ENCODE data around the gene LAMC1.
A peak's percentile ranks its signal among the peaks of the same experiment; 100 is the strongest.

The LAMC1 gene

DNA sequence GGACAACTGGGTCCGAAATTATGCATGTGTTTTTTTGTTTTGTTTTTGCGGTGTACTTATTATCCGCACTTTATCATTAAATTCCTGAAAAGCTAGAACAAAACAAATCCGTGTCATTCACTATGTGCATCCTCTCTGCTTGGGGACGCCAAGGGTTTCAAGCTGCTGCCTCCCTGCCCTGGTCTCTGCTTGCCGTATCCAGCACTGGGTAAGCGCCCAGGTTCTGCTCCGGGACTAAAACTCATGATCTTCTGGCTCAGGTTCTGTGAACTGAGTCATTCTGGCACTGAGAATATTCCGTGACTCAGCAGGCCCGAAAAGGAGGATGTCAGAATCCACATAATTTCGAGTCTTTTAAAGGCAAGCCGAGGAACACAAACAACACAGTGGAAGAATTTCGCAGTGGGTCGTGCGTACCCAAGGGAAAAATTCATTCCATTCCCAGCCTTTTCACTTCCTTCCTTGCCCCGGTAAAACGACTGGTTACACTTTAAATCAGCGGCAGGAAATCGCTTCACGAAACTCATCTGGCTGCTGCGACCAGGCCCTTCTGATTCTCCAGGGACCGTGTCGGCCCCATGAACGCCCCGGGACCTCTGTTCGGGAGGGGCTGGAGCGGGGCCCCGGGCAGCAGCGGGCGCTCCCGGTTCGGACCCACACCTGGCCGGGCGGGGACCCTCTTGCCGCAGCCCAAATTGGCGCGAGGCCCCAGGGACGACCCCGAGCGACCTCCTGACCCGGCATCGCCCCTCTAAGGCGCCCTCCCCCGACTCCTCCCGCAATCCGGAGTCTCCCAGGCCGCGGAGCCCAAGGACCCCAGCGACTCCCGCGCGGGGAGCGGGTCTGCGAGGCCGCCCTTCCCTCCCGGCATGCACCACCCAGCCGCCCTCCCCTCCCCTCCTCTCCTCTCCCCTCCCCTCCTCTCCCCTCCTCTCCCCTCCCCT is 746 bp upstream of the LAMC1 start:
- TF ChIP-seq POLR2A (IDR thresholded peaks at IDR 0.05; ENCODE audit: extremely low read depth, insufficient read length), result no peak
- TF ChIP-seq MAX (IDR thresholded peaks at IDR 0.05; ENCODE audit: low read depth, low read length), result no peak
- peak; percentile 79 for DNase-seq (ENCODE audit: low read depth)
- peak overlapping the region; percentile 70 for H3K4me3 ChIP-seq (ENCODE audit: low read depth, low read length)

DNA sequence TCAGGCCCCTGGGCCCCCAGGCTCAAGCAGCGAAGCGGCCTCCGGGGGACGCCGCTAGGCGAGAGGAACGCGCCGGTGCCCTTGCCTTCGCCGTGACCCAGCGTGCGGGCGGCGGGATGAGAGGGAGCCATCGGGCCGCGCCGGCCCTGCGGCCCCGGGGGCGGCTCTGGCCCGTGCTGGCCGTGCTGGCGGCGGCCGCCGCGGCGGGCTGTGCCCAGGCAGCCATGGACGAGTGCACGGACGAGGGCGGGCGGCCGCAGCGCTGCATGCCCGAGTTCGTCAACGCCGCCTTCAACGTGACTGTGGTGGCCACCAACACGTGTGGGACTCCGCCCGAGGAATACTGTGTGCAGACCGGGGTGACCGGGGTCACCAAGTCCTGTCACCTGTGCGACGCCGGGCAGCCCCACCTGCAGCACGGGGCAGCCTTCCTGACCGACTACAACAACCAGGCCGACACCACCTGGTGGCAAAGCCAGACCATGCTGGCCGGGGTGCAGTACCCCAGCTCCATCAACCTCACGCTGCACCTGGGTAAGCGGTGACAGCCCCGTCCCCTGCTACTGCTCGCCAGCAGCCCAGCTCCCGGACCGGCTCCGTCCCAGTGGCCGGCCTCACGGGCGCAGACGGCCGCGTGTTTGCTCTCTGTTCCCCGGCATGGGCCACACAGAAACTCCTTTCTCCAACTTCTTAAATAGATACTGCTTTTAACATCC is 539 bp downstream of the LAMC1 start:
- peak; percentile 74 for DNase-seq (ENCODE audit: low read depth)
- TF ChIP-seq MYC (IDR thresholded peaks at IDR 0.05; ENCODE audit: low read depth, low read length), result 0 out of 2 replicates have a peak, but pooled peaks have one; percentile 2
- TF ChIP-seq MAX (IDR thresholded peaks at IDR 0.05; ENCODE audit: low read depth, low read length), result peak; percentile 71
- TF ChIP-seq POLR2A (IDR thresholded peaks at IDR 0.05; ENCODE audit: extremely low read depth, insufficient read length), result no peak
- TF ChIP-seq CTCF (IDR thresholded peaks at IDR 0.05; ENCODE audit: low read depth, low read length), result peak; percentile 34
- H3K4me3 ChIP-seq (ENCODE audit: low read depth, low read length), result peak overlapping the region; percentile 89

DNA sequence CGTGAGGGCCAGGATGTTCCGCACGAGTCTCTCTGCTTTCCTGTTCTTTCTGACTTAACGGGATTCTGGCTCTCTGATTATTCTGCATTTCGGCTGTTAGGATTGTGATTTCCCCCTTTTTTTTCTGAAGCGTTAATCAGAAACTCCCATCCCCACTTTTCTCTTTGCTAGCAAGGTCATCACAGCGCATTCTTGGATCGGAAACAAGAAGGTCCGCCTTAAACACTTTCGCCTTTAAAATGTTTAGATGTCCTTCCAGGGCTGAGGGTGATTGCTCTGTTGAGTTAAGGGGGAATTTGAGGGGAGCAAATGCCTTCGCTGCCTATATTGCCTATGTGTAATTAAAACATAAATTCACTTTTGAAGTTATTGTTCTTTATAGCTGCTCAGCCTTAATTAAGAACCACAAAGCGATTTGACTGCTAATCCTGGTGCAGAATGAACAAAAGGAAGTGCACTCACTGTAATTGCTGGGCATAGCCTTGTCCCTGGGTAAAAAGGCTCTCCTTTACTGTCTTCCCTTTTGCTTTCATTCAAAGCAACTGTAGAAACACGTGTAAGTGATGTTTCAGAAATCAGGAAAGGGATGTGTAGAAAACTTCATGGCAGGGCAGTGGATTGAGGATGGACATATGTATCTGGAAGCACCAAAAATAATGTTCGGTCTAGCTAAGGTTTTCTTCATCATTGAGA is 1.2 kb downstream of the LAMC1 start:
- peak overlapping the region; percentile 89 for H3K4me3 ChIP-seq (ENCODE audit: low read depth, low read length)
- DNase-seq (ENCODE audit: low read depth), result peak; percentile 56
- TF ChIP-seq MYC (IDR thresholded peaks at IDR 0.05; ENCODE audit: low read depth, low read length) (no peak), MAX (IDR thresholded peaks at IDR 0.05; ENCODE audit: low read depth, low read length) (peak; percentile 59)

DNA sequence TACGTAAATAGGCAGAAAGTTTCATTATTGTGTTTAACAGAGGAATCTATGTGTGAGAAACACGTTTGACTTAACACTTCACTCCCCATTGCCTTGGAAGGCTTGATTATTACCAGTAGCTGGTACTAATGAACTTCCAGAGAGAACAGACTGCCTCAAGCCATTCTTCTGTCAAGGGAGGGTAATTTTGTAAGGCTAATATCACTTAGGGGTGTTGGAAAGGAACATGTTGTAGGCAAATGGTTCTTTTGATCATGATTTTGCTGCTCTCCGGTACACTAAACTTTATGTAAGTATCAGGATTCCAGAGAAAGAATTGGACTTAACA is 1.8 kb downstream of the LAMC1 start:
- DNase-seq (ENCODE audit: low read depth), result no peak
- no peak for TF ChIP-seq MYC (IDR thresholded peaks at IDR 0.05; ENCODE audit: low read depth, low read length)
- no peak for TF ChIP-seq POLR2A (IDR thresholded peaks at IDR 0.05; ENCODE audit: extremely low read depth, insufficient read length)
- TF ChIP-seq MAX (IDR thresholded peaks at IDR 0.05; ENCODE audit: low read depth, low read length), result no peak
- no peak for TF ChIP-seq CTCF (IDR thresholded peaks at IDR 0.05; ENCODE audit: low read depth, low read length)
- peak overlapping the region; percentile 89 for H3K4me3 ChIP-seq (ENCODE audit: low read depth, low read length)

DNA sequence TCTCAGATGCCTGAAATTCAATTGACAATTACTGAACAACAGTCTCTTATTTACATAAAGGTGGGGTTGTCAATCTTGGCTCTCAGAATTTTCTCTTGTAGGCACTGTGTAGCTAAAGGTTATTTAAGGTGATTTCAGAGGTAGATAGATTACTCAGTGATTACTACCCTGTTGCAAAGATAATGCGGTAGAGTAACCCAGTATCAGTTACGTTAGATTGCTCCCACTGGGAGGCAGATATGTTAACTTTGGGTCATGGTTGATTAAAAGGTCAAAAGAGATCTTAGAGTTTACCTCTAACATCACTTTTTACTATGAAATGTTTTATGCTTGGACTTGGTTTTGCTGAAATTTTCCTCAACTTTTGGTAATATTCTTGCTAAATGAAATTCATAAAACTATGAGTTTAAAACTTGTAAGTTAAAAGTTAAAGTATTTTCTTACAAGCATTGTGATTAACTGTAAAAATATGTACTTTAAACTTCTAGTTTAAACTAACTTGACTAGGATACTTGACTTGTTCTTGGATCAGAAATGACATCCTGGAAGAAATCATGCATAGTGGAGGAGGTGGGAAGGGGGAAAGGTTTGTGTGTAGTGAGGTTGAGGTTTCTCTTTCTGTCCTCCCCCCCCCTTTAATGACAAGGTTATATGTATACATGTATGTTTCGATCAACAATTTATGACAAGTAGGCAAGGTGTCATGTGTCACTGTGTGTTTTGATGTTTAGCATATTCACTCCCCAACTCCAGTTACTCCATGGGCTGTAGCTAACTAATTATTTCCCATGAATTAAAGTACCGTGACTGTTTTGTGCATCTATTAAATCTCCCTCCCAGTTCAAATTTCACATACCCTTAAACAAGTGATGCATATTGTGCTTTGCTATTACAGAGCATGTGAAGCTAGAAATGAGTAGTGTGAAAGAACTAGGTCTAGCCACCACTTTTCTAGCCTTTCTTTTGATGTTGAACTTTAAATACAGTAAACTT is 2.9 kb downstream of the LAMC1 start:
- no peak for TF ChIP-seq POLR2A (IDR thresholded peaks at IDR 0.05; ENCODE audit: extremely low read depth, insufficient read length)
- no peak for TF ChIP-seq CTCF (IDR thresholded peaks at IDR 0.05; ENCODE audit: low read depth, low read length)
- TF ChIP-seq MAX (IDR thresholded peaks at IDR 0.05; ENCODE audit: low read depth, low read length), result no peak
- no peak for TF ChIP-seq MYC (IDR thresholded peaks at IDR 0.05; ENCODE audit: low read depth, low read length)
- DNase-seq (ENCODE audit: low read depth), result no peak
- H3K4me3 ChIP-seq (ENCODE audit: low read depth, low read length), result peak overlapping the region; percentile 89

DNA sequence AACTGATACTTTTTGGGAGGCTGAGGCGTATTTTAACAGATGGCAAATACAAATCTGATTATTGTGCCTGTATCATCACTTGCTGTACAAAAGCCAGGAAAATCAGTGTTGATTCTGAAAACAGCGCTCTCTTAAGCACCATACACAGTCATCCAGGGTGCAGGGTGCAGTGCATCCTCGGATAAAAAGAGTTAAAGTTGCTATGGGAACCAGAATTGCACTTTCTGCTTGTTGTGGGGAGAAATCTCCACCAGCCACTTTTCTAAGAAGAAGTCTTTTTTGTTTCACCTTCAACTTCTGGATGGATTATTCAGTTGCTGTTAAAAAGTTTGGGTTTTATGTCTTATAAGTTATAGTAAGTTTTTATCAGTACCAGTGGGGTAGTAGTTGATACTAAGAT is 3.8 kb downstream of the LAMC1 start:
- TF ChIP-seq POLR2A (IDR thresholded peaks at IDR 0.05; ENCODE audit: extremely low read depth, insufficient read length), result no peak
- no peak for TF ChIP-seq MAX (IDR thresholded peaks at IDR 0.05; ENCODE audit: low read depth, low read length)
- DNase-seq (ENCODE audit: low read depth), result no peak
- no peak overlapping the region for H3K4me3 ChIP-seq (ENCODE audit: low read depth, low read length)
